Hepatocyte (in vitro differentiated cells): ENCODE measurements around the gene AKAP6.

Experiments
- EZH2 ChIP-seq: fragments of 200-600 bp; sonication (generic); IDR thresholded peaks from 2 replicates; pipeline ENCODE4 v1.6.1; 2016; ENCODE audit warnings: antibody characterized with exemption, mild to moderate bottlenecking, borderline replicate concordance
- EZH2phosphoT487 ChIP-seq: fragments of 200-600 bp; sonication (generic); IDR thresholded peaks from one replicate; pipeline ENCODE4 v1.6.1; 2018; ENCODE audit warnings: antibody characterized with exemption, mild to moderate bottlenecking, low read depth, moderate library complexity; ENCODE audit not compliant: unreplicated experiment, severe bottlenecking
- TF ChIP-seq, protein P1 (sequence below): fragments of 200-600 bp; sonication (generic); IDR thresholded peaks from 2 replicates; pipeline ENCODE4 v1.5.1; 2016; ENCODE audit warnings: antibody characterized with exemption, mild to moderate bottlenecking; ENCODE audit not compliant: poor library complexity

DNA sequence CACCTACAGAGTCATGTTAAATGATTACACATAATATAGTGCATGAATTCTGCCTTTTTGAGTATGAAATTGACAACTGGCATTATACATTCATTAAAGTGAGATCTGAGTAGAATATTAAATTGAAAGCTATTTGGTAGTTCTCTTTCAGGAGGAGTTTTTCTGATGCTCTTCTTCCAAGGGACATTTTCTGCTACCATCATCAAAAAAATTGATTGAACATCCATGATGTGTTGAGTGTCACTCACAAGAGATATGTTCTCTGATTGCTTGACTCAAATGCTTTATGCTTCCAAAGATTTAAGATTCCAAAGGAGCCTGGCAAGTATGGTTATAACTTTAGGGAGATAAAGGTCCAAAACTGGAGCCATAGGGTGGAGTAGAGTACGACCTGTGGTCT lies 64.9 kb downstream of the AKAP6 start:
- TF ChIP-seq, protein P1, sequence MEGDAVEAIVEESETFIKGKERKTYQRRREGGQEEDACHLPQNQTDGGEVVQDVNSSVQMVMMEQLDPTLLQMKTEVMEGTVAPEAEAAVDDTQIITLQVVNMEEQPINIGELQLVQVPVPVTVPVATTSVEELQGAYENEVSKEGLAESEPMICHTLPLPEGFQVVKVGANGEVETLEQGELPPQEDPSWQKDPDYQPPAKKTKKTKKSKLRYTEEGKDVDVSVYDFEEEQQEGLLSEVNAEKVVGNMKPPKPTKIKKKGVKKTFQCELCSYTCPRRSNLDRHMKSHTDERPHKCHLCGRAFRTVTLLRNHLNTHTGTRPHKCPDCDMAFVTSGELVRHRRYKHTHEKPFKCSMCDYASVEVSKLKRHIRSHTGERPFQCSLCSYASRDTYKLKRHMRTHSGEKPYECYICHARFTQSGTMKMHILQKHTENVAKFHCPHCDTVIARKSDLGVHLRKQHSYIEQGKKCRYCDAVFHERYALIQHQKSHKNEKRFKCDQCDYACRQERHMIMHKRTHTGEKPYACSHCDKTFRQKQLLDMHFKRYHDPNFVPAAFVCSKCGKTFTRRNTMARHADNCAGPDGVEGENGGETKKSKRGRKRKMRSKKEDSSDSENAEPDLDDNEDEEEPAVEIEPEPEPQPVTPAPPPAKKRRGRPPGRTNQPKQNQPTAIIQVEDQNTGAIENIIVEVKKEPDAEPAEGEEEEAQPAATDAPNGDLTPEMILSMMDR = no peak
- no peak for TF ChIP-seq EZH2phosphoT487
- TF ChIP-seq EZH2 = no peak
